Memory B cell (primary cell): ENCODE results near the gene CCDC88B.

Experiments
- ATAC-seq: fragments of 150-1000 bp; cut with Tn5 transposase; 2 replicates; pipeline ENCODE4 v1.10.0; 2021; ENCODE audit warnings: low read depth, mild to moderate bottlenecking, moderate library complexity
- DNase-seq, 2 donors: peaks; one replicate each; pipeline ENCODE4 v3.0.0; 2022; ENCODE audit warnings: low spot score in 2 of 2
- H3K27ac Mint-ChIP-seq: one replicate; pipeline ENCODE4 v1.8.0; 2022; ENCODE audit warnings: mild to moderate bottlenecking, moderate library complexity, mixed read lengths
- H3K27me3 Mint-ChIP-seq: one replicate; pipeline ENCODE4 v1.8.0; 2022; ENCODE audit warnings: mixed read lengths
- H3K36me3 Mint-ChIP-seq: one replicate; pipeline ENCODE4 v1.8.0; 2022; ENCODE audit warnings: mild to moderate bottlenecking, mixed read lengths
- H3K4me1 Mint-ChIP-seq: one replicate; pipeline ENCODE4 v1.8.0; 2022; ENCODE audit warnings: mixed read lengths
- H3K4me3 Mint-ChIP-seq: one replicate; pipeline ENCODE4 v1.8.0; 2022; ENCODE audit warnings: mild to moderate bottlenecking, moderate library complexity, mixed read lengths
- H3K9me3 Mint-ChIP-seq: one replicate; pipeline ENCODE4 v1.8.0; 2022; ENCODE audit warnings: mixed read lengths

CCDC88B gene

DNA sequence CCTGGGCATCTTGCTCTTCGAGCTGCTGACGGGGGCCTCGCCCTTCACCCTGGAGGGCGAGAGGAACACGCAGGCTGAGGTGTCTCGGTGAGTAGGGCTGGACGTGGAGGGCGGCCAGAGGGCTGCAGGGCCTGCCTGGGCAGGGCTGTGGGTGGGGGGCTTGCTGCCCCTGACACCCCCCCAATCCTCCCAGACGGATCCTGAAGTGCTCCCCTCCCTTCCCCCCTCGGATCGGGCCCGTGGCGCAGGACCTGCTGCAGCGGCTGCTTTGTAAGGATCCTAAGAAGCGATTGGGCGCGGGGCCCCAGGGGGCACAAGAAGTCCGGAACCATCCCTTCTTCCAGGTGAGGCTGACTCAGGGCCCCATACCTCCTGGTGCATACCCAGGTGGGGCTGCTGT, 21.7 kb downstream of the CCDC88B start:
- Mint-ChIP-seq H3K36me3 (peaks cover 12% of the 10 kb centered on the region), H3K9me3 (no peaks in the 10 kb centered on the region), H3K4me3 (no peak overlapping the region), H3K4me1 (peaks cover 21% of the 10 kb centered on the region), H3K27me3 (no peaks in the 10 kb centered on the region), H3K27ac (no peak overlapping the region)
- no peak for DNase-seq
- no peak for ATAC-seq

DNA sequence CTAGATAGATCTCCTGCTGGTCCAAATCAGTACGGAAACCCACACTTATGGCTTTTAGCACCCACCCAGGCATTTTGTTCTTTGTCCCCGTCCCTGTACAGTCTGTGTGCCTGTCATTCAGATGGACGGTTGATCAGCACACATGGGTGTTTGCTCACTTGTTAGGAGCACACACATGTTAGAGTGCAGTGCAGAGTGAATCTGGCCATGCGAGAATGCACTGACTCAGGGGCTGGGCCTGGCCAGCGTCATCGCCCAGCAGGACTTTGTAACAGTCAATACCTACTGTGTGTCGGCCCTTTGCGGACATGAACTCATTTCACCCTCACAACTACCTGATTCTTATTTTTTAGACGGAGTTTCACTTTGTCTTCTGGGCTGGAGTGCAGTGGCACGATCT, 22.3 kb downstream of the CCDC88B start:
- Mint-ChIP-seq H3K27ac (no peak overlapping the region), H3K36me3 (peaks cover 14% of the 10 kb centered on the region), H3K27me3 (no peaks in the 10 kb centered on the region), H3K4me3 (no peak overlapping the region), H3K9me3 (no peaks in the 10 kb centered on the region), H3K4me1 (peaks cover 21% of the 10 kb centered on the region)
- DNase-seq (no peak), ATAC-seq (no peak)

DNA sequence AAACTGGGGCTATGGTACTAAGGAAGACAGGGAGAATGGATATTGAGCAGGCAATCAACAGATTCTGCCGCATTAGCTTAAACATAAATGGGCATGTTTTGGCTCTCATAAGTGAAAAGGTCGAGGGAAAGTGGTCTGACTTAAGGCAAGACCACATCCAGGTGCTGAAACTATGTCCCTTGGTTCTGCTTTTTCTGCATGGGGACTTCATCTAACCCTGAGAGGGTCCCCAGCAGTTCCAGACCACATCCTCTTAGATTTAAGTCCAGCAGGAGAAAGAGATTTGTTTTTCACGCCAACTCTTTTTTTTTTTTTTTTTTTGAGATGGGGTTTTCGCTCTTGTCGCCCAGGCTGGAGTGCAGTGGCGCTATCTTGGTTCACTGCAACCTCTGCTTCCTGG, 24.4 kb downstream of the CCDC88B start:
- Mint-ChIP-seq H3K4me3 (no peak overlapping the region), H3K27ac (no peak overlapping the region), H3K9me3 (no peaks in the 10 kb centered on the region), H3K36me3 (peaks cover 22% of the 10 kb centered on the region), H3K4me1 (peaks cover 21% of the 10 kb centered on the region), H3K27me3 (no peaks in the 10 kb centered on the region)
- no peak for DNase-seq
- ATAC-seq = peak; percentile 33

DNA sequence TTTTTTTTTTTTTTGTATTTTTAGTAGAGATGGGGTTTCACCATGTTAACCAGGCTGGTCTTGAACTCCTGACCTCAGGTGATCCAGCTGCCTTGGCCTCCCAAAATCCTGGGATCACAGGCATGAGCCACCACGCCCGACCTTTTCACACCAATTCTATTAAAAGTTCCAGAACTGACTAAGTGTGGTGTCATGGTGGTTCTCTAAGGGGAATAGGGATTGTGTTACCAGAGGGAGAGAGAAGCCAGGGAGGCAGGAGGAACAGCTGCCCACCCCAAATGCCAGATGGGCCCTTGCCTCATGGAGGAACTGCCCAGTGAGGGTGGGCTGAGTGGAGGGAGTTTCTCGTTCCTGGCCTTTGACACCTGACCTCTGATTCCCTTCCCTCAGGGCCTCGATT, 24.9 kb downstream of the CCDC88B start:
- Mint-ChIP-seq H3K9me3 (no peaks in the 10 kb centered on the region), H3K4me3 (no peak overlapping the region), H3K27me3 (no peaks in the 10 kb centered on the region), H3K36me3 (peaks cover 25% of the 10 kb centered on the region), H3K27ac (no peak overlapping the region), H3K4me1 (peaks cover 16% of the 10 kb centered on the region)
- DNase-seq (no peak), ATAC-seq (no peak)

DNA sequence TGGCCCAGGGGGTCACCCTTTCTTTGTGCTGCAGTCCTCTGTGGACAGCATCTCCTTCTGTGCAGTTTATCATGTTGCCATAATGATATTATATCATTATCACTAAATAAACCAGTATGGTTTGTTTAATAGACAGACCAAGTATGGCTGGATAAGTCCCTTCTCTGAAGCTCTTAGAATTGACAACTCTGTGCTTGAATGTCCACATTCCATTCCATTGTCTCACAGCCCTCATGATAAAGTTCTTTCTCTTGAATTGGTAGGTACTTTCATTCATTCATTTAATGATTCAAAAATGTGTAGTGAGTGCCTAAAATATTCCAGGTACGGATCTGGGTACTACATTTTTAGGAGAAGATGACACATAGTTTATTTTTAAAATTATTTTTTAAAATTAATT, 26.7 kb downstream of the CCDC88B start:
- no peak overlapping the region for H3K27ac Mint-ChIP-seq
- peaks cover 9% of the 10 kb centered on the region for H3K4me1 Mint-ChIP-seq
- no peak overlapping the region for H3K4me3 Mint-ChIP-seq
- no peak for ATAC-seq
- no peaks in the 10 kb centered on the region for H3K27me3 Mint-ChIP-seq
- peaks cover 30% of the 10 kb centered on the region for H3K36me3 Mint-ChIP-seq
- no peak for DNase-seq
- no peaks in the 10 kb centered on the region for H3K9me3 Mint-ChIP-seq

DNA sequence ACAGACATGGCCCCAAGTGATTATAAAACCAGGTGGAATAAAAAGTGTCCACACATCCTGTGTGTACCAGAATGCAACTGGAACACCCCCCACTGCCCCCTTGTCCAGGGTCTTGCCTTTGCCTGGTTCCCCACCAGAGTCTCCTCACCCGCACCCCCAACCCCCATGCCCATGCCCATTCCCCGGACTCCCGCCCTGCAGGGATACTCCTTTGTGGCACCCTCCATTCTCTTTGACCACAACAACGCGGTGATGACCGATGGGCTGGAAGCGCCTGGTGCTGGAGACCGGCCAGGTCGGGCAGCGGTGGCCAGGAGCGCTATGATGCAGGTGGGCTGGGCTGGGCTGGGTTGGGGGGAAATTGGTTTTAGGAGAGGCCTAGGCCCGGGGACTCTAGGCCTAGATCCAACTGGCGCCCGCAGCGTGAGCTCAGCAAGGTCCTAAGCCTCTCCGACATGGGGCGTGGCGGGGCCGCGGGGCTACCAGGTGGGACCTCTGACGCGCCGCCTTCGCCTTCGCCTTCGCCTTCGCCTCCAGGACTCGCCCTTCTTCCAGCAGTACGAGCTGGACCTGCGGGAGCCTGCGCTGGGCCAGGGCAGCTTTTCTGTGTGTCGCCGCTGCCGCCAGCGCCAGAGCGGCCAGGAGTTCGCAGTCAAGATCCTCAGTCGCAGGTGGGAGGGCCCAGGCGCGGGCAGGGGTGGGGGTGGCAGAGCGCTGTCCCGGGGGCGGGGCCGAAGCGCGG, 28.1 kb downstream of the CCDC88B start:
- no peak for DNase-seq
- Mint-ChIP-seq H3K4me3 (no peak overlapping the region), H3K4me1 (peaks cover 10% of the 10 kb centered on the region), H3K27me3 (no peaks in the 10 kb centered on the region), H3K9me3 (no peaks in the 10 kb centered on the region), H3K27ac (no peak overlapping the region), H3K36me3 (peaks cover 28% of the 10 kb centered on the region)
- no peak for ATAC-seq

DNA sequence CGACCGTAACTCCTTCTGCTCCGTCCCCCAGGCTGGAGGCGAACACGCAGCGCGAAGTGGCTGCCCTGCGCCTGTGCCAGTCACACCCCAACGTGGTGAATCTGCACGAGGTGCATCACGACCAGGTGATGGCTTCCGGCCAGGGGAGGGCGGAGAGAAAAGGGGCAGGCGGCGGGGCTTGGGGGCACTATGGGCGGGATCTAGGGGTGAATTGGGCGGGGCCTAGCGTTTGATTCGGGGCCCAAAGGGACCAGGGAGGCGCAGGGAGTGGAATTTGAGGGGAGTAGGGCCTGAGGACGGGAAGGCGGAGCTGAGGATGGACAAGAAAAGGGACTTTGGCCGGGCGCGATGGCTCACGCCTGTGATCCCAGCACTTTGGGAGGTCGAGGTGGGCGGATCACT, 28.7 kb downstream of the CCDC88B start:
- H3K27me3 Mint-ChIP-seq = no peaks in the 10 kb centered on the region
- H3K4me1 Mint-ChIP-seq = peaks cover 11% of the 10 kb centered on the region
- H3K36me3 Mint-ChIP-seq = peaks cover 24% of the 10 kb centered on the region
- no peak overlapping the region for H3K4me3 Mint-ChIP-seq
- H3K27ac Mint-ChIP-seq = no peak overlapping the region
- ATAC-seq (no peak), DNase-seq (no peak)
- no peaks in the 10 kb centered on the region for H3K9me3 Mint-ChIP-seq

DNA sequence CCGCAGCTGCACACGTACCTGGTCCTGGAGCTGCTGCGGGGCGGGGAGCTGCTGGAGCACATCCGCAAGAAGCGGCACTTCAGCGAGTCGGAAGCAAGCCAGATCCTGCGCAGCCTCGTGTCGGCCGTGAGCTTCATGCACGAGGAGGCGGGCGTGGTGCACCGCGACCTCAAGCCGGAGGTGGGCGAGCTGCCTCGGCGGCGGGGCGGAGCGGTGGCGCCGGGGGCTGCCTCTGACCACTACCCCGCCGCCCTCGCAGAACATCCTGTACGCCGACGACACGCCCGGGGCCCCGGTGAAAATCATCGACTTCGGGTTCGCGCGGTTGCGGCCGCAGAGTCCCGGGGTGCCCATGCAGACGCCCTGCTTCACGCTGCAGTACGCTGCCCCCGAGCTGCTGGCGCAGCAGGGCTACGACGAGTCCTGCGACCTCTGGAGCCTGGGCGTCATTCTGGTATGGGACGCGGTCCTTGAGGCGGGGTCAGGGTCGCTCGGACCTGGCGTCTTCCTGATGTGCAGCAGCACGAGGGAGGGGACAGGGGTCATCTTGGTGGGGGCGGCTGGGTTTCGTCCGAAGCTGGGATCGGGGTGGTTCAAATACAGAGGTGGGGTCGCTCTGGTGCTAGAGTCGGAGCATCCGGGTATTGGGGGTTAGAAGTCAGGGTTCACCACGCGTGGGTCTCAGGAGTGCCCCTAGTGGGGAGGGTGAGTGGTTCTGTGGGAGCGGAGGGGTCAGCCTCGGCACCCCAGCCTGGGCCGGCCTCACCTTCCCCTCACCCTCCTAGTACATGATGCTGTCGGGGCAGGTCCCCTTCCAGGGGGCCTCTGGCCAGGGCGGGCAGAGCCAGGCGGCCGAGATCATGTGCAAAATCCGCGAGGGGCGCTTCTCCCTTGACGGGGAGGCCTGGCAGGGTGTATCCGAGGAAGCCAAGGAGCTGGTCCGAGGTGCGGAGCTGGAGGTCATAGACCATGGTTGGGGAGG, 29.7 kb downstream of the CCDC88B start:
- Mint-ChIP-seq H3K27ac (no peak overlapping the region), H3K36me3 (peaks cover 21% of the 10 kb centered on the region), H3K27me3 (no peaks in the 10 kb centered on the region), H3K9me3 (no peaks in the 10 kb centered on the region), H3K4me3 (no peak overlapping the region), H3K4me1 (peaks cover 9% of the 10 kb centered on the region)
- no peak for DNase-seq
- no peak for ATAC-seq

DNA sequence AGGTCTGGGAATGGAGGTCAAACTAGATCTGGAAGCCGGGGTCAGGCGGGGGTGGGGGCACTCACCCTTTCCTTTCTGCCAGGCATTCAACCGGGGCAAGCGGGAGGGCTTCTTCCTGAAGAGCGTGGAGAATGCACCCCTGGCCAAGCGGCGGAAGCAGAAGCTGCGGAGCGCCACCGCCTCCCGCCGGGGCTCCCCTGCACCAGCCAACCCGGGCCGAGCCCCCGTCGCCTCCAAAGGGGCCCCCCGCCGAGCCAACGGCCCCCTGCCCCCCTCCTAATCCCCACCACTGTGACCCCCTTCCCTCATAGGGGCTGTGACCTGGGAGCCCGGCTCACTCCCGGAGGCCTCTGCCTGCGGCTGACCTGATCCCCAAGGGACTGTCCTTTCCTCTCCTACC, 31.2 kb downstream of the CCDC88B start:
- Mint-ChIP-seq H3K4me1 (peaks cover 9% of the 10 kb centered on the region), H3K9me3 (no peaks in the 10 kb centered on the region), H3K36me3 (peaks cover 21% of the 10 kb centered on the region), H3K27me3 (no peaks in the 10 kb centered on the region), H3K4me3 (no peak overlapping the region), H3K27ac (no peak overlapping the region)
- ATAC-seq (no peak), DNase-seq (no peak)

DNA sequence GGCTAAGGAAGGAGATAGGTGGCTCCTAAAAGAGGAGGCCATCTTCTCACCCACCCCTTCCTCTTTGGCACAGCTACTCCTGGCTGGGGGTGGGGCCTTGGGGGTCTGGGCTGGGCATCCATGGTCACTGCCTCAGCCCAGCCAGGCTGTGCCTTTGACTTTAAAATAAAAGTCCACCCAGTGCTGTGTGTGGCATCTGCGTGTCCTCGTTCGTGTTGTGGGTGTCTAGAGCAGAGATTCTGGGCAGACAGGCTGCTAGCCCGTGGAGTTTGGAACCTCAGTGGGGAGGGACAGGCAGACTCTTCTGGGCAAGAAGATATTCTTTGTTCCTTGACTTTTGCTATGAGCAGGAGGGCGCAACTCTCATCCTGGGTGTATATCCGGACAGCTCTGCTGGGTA, 32.0 kb downstream of the CCDC88B start:
- ATAC-seq = no peak
- H3K4me1 Mint-ChIP-seq = peaks cover 9% of the 10 kb centered on the region
- no peaks in the 10 kb centered on the region for H3K9me3 Mint-ChIP-seq
- H3K27me3 Mint-ChIP-seq = no peaks in the 10 kb centered on the region
- peaks cover 16% of the 10 kb centered on the region for H3K36me3 Mint-ChIP-seq
- no peak for DNase-seq
- no peak overlapping the region for H3K27ac Mint-ChIP-seq
- no peak overlapping the region for H3K4me3 Mint-ChIP-seq

DNA sequence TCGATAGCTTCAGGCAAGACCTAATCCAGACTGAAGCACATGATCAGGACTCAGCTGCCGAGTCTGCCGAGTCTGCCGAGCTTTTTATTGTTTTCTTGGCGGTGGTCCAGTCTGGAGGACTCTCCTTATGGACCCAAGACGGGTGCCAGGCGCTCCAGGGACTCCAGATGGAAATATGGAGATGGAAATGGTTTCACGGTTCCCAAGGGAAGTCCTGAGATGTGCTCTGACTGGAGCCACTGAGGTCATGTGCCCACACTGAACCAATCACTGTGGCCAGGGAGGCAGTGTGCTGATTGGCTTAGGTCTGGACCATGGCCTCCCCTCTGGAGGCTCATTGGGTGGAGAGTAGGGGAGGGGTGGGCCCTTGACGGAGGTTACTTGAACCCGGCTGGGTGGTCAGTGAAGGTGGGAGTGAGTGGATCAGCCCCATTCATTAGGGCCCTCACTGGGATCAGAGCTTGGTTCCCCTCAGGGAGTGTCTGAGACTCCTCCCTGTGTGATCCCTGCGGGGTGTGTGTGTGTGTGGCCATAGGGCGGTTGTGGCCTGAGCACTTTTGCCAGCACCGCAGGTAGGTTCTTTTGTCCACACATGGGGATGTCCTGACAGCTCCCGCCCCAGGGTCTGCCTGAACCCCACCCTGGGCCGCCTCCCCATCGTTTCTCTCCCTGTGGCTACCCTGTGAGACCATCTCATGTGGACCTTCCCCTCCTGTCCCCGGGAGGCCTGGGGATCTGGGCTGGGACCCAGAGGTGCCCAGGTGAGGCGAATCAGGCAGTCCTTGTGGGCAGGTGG, 33.0 kb downstream of the CCDC88B start:
- Mint-ChIP-seq H3K27ac (no peak overlapping the region), H3K27me3 (no peaks in the 10 kb centered on the region)

DNA sequence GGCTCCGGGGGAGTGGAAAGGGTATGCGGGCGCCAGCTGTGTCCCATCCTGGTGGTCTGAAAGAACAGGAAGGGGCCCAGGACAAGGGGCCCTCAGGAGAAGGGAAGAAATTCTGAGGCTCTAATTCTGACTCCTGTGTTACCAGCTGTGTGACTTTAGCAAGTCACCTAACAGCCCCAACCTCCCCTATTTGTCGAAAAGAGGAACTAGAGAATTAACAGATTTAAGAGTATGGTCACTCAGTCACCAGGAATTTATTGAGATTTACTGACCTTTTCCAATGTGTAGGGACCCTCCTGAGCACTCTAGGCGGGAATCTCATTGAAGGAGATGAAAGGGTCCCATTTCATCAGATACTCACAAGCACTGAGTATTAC, 33.6 kb downstream of the CCDC88B start:
- H3K4me3 Mint-ChIP-seq = no peak overlapping the region
- ATAC-seq (peak; percentile 74), DNase-seq (no peak)
- H3K27ac Mint-ChIP-seq = no peak overlapping the region
- peaks cover 14% of the 10 kb centered on the region for H3K36me3 Mint-ChIP-seq
- no peaks in the 10 kb centered on the region for H3K27me3 Mint-ChIP-seq
- H3K9me3 Mint-ChIP-seq = no peaks in the 10 kb centered on the region
- peaks cover 9% of the 10 kb centered on the region for H3K4me1 Mint-ChIP-seq

More for the DNA sequence above, 33.0 kb downstream of the CCDC88B start:
- ATAC-seq = no peak
- Mint-ChIP-seq H3K4me1 (peaks cover 9% of the 10 kb centered on the region), H3K4me3 (no peak overlapping the region), H3K36me3 (peaks cover 16% of the 10 kb centered on the region), H3K9me3 (no peaks in the 10 kb centered on the region)
- DNase-seq = no peak

DNA sequence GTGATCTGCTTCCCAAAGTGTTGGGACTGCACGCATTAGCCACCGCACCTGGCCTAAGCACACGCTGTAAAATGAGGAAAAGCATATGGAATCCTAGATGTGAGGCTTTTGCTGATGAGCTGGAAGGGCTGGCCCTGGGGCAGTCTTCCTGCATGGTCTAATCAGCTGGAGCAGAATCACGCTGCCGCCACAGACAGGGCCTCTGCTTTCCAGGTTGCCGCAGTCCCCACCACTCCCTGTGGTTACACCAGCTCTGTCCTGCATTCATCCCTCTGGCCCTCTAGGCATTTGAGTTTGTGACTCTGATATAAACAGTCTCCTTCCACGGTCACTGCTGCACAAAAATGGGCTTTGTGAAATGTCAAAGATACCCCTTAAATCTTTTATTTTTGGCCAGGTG, 36.1 kb downstream of the CCDC88B start:
- DNase-seq (no peak), ATAC-seq (no peak)
- H3K9me3 Mint-ChIP-seq = no peaks in the 10 kb centered on the region

DNA sequence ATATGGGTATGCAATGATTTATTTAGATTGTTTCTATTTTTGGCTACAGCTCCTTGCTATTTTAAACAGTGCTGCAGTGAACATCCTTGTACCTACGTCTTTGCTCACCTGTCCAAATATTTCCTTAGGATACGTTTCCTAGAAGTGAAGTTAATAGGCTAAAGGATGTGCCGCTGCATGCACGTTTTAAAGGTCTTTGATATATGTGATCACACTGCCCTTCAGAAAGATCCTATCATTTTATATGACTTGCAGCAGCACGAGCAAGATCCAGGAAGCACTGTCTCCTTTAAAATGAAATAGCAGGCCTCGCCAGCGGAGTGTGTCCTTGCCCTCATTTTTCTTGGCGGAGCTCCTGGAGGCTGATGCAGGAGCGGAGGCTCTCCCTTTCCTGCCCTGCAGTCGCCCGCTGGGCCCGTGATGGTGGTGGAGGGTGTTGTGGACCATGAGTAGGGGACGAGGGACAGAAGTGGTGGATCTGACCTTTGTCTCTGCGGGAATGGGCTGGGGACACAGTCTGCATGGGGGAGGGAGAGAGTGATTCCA, 38.4 kb downstream of the CCDC88B start:
- Mint-ChIP-seq H3K27me3 (peaks cover 4% of the 10 kb centered on the region), H3K4me1 (peaks cover 4% of the 10 kb centered on the region), H3K9me3 (no peaks in the 10 kb centered on the region), H3K4me3 (no peak overlapping the region), H3K27ac (no peak overlapping the region), H3K36me3 (no peaks in the 10 kb centered on the region)
- DNase-seq (no peak), ATAC-seq (no peak)

More for the DNA sequence above, 36.1 kb downstream of the CCDC88B start:
- Mint-ChIP-seq H3K4me3 (no peak overlapping the region), H3K4me1 (peaks cover 9% of the 10 kb centered on the region), H3K36me3 (peaks cover 2% of the 10 kb centered on the region), H3K27ac (no peak overlapping the region), H3K27me3 (no peaks in the 10 kb centered on the region)
